HL-60/S4 treated with retinoic acid at 250 ng/mL for 4 days and 3 days (cell line): ENCODE measurements around the gene PDZD2.
"Not testable (repeated sequence)": the region's sequence is repeated elsewhere in the genome, so short reads cannot be mapped to it uniquely, and the experiment has no call there.

Experiments used
- in situ Hi-C: fragments of 300-500 bp; cut with MboI; formaldehyde crosslinking; loops from 2 replicates; pipeline ENCODE4 v1.7.0; 2022; ENCODE audit warnings: low sequenced_read_pairs

The PDZD2 gene

DNA sequence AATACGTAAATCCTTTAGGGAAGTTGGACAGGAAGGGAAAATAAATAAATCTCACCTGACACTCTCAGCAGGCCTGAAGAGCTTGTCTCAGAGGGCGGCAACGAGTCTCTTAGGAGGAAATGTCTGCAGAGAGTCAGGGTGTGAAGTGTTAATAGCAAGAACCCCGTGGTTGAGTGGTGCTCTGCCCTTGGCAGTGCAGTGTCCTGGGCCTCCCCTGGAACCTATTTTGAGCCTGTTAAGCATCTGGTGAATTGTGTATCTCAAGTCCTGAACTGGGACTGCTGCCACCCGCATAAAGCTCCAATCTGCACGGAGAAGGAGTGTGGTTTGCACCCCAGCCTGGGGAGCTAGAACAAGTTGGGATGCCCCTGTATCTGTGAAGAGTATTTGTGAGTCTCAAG, 323.4 kb downstream of the PDZD2 start:
- in situ Hi-C loops, result no loop called here

DNA sequence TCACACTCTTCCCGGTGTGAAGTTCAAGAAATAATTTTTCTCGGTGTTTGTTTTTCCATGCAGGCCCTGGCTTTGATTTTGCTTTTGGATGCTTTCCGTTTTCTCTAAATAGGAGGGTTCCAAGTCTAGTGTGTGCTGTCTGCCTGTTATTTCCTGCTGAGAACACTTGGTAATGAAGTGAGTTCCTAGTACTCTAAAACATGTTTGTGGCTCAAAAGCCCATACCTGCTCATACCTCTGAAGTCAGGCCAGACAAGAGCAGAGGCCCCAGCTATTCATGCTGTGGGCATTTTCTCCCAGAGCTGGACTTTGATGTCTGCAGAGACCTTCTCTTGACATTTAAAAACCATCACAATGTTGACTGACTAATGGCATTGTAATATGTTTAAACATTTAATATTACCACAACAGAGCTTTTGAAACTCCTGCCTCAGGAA, 324.0 kb downstream of the PDZD2 start:
- in situ Hi-C loops, result no loop called here

DNA sequence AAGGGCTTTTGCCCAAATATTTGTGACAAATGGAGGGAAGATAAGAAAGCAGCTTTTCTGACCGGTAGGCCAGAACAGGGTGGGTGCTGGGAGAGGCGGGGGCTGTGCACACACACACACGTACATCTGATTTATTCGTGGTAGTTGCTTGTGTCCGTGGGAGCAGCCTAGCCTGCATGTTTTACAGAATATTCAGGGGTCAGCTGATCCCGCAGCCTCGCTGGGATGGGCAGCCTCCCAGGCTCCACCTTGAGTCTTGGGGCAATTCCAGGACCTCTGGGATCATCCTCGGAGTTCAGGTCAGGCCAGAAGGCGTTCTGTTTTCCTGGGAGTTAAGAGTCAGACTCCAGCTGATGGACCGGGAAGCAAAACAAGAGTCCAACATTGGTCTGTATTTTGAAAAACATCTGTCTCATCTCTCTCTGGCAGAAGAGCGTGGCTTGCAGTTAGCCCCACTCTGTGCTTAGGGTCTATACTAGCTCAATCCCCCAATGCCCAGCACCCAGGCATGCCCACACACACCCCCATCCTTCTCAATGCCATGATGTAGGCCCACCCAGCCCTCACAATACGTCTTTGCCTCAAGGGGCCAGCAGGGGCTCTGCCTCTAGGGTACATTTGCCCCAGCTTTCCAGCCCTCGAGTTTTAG, 324.6 kb downstream of the PDZD2 start:
- in situ Hi-C loops, result no loop called here

- in situ Hi-C loops, result no loop called here
Observed at GRCh38 chr5:31964007-31964360, 325.1 kb downstream of the PDZD2 start.

DNA sequence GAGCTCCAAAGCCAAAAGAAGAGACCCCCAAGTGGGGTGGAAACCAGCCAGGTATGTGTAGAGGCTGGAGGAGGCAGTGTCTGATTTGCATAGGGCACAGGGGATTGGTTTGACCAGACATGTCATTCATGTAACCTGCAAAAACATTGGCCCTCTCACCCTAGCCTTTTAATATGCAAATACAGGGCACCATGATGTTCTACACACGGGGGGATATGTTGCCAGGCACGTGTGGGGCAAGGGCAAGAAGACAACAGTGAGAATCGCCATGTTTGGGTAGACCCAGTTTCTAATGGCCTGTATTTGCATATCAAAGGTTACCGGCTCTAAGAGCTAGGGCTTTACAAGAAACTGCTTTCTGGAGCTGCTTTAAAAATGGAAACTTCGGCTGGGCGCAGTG, 326.3 kb downstream of the PDZD2 start:
- in situ Hi-C loops, result no loop called here

- in situ Hi-C loops, result no loop called here
Observed at GRCh38 chr5:31966936-31967335, 328.0 kb downstream of the PDZD2 start.

DNA sequence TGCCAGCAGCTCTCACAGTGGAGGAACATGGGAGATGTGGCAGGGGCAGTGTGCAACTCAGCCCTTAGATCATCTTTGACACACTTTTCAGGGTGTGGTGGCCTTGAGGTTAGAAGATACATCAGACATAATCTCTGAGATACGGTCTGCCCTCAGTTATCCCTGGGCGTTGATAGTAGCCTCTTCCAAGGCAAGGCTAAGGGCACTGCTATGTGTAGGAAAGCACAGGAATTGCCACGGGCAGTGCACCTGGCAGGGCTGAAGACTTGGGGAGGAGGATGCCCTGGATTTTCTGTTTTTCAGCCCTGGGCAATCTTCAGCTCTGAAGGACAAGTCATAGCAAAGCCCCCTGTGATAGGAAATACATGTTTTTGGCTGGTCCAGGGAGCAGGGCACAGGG, 328.5 kb downstream of the PDZD2 start:
- in situ Hi-C loops, result no loop called here

GRCh38 chr5:31972558-31972957, 333.6 kb downstream of the PDZD2 start:
- in situ Hi-C loops, result no loop called here

GRCh38 chr5:31975189-31975612, 336.3 kb downstream of the PDZD2 start:
- in situ Hi-C loops, result not testable (repeated sequence)

GRCh38 chr5:31976169-31976568, 337.2 kb downstream of the PDZD2 start:
- in situ Hi-C loops, result no loop called here

GRCh38 chr5:31981361-31981945, 342.5 kb downstream of the PDZD2 start:
- in situ Hi-C loops, result no loop called here

GRCh38 chr5:31982027-31982426, 343.1 kb downstream of the PDZD2 start:
- in situ Hi-C loops, result no loop called here

- in situ Hi-C loops, result no loop called here
Observed at GRCh38 chr5:31982621-31983020, 343.7 kb downstream of the PDZD2 start.

- in situ Hi-C loops, result no loop called here
Observed at GRCh38 chr5:31983851-31984250, 344.9 kb downstream of the PDZD2 start.

- in situ Hi-C loops, result no loop called here
Observed at GRCh38 chr5:31984691-31985090, 345.8 kb downstream of the PDZD2 start.

DNA sequence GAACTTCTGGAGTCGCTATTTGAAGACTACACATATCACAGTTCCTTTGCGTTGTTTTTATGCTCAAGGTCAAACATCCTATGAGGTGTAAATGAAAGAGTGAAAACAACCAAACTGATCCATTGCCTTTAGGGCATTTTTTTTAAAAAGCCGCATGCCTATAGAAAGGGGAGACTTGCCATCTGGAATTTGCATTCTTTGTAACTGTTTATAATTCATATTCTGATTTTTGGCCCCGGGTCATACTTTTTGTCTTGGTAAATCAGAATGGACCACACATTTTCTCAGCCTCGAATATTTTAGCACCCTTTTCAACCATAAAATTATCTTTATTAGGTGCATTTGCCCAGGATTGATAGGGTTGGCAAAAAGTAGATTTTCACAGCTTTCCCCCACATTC, 347.2 kb downstream of the PDZD2 start:
- in situ Hi-C loops, result no loop called here

DNA sequence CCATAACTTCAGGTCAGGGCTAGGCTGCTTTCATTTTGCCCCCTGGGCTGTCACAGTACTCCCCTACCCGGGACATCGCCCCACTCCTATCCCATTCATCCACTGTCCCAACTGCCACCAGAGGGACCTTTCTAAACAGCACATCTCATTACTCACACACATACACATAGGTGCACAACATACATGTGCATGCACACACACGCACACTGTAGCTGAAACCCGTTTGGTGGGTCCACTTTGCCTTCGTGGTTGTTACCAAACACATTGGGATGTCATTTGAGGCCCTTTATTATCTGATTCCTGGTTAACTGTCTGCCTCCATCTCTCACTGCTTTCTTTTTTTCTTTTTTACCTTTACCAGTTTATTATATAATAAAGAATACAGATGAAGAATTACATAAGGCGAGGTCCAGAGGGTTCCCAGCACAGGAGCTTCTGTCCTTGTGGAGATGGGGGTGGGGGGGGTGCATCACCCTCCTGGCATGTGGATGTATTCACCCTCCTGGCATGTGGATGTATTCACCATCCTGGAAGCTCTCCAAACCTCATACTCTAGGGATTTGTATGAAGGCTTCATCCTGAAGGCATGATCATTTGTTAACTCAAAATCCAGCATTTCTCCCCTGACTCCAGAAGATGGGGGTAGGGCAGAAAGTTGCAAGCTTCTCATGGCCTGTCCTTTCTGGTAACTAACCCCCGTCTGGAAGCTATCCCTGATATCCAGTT, 349.2 kb downstream of the PDZD2 start:
- in situ Hi-C loops, result no loop called here

DNA sequence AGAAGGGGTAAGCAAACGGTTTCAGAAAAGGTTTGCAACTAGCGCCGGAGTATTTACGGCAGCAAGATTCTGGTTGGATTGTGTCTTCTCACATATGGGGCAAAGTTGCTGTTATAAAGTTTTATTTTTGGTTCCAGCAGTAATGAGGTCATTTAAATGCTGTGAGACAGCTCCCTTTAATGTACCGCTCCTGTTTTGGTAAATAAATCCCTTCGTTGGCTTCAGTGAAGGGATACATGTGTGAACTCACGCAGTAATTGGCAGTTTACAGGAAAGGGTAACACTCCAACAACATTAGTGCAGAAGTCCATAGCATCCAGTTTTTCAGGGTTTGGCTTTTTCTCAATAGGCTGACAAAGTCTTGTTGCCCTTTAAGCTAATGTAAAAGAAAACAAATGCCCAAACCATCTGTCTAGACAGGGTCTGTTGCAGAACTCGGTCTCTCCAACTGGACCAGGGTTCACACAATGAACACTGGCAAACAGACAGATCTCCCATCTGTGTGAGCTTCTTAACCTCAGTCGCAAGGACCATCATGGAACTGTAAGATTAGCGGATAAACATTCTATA, 351.2 kb downstream of the PDZD2 start:
- in situ Hi-C loops, result no loop called here

GRCh38 chr5:31990701-31991110, 351.8 kb downstream of the PDZD2 start:
- in situ Hi-C loops, result no loop called here

DNA sequence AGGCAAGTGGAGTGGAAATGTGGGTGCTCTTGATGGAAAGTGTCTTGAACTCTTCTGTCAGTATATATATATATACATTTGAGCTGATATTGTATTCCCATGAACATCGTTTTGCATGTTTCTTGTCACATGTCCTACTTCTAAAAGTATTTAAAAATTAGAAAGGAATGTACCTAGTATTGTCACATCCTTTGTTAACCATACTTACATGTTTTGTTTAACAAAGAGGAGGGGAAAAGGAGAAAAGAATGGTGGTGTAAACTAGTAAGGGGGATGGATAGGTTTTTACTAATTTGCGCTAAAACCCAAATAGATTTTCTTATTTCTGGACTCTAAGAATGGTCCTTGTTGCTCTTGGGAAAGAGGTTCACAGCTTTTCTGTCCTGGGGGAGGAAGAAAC, 353.4 kb downstream of the PDZD2 start:
- in situ Hi-C loops, result no loop called here

GRCh38 chr5:31993165-31993961, 354.4 kb downstream of the PDZD2 start:
- in situ Hi-C loops, result no loop called here
